ENCODE data around the gene PRDM2.

The PRDM2 gene

GRCh38 chr1:13790290-13791030, 90.5 kb downstream of the PRDM2 start:
- no peak for DNase-seq (ENCODE audit: low read depth)

- DNase-seq (ENCODE audit: low read depth), result no peak
These were observed 92.4 kb downstream of the PRDM2 start for GRCh38 chr1:13792419-13792818.

- DNase-seq (ENCODE audit: low read depth), result no peak
These were observed 93.2 kb downstream of the PRDM2 start for GRCh38 chr1:13793088-13793730.

- no peak for DNase-seq (ENCODE audit: low read depth)
These were observed 94.5 kb downstream of the PRDM2 start for GRCh38 chr1:13794231-13795187.

- no peak for DNase-seq (ENCODE audit: low read depth)
These were observed 97.4 kb downstream of the PRDM2 start for GRCh38 chr1:13797397-13797796.

- no peak for DNase-seq (ENCODE audit: low read depth)
These were observed 98.1 kb downstream of the PRDM2 start for GRCh38 chr1:13798120-13798519.

- no peak for DNase-seq (ENCODE audit: low read depth)
These were observed 99.7 kb downstream of the PRDM2 start for GRCh38 chr1:13799502-13800283.

- DNase-seq (ENCODE audit: low read depth), result no peak
These were observed 101.2 kb downstream of the PRDM2 start for GRCh38 chr1:13801232-13801631.

- no peak for DNase-seq (ENCODE audit: low read depth)
These were observed 101.9 kb downstream of the PRDM2 start for GRCh38 chr1:13801655-13802486.

- no peak for DNase-seq (ENCODE audit: low read depth)
These were observed 103.0 kb downstream of the PRDM2 start for GRCh38 chr1:13802782-13803545.

- no peak for DNase-seq (ENCODE audit: low read depth)
These were observed 103.7 kb downstream of the PRDM2 start for GRCh38 chr1:13803546-13804239.

- no peak for DNase-seq (ENCODE audit: low read depth)
These were observed 104.2 kb downstream of the PRDM2 start for GRCh38 chr1:13804240-13804633.

GRCh38 chr1:13805431-13805830, 105.4 kb downstream of the PRDM2 start:
- no peak for DNase-seq (ENCODE audit: low read depth)

- no peak for DNase-seq (ENCODE audit: low read depth)
These were observed 106.1 kb downstream of the PRDM2 start for GRCh38 chr1:13806108-13806507.

- DNase-seq (ENCODE audit: low read depth), result no peak
These were observed 107.2 kb downstream of the PRDM2 start for GRCh38 chr1:13807209-13807608.

GRCh38 chr1:13808729-13809131, 108.7 kb downstream of the PRDM2 start:
- DNase-seq (ENCODE audit: low read depth), result no peak

- DNase-seq (ENCODE audit: low read depth), result no peak
These were observed 109.6 kb downstream of the PRDM2 start for GRCh38 chr1:13809461-13810159.

GRCh38 chr1:13812456-13813397, 112.7 kb downstream of the PRDM2 start:
- no peak for DNase-seq (ENCODE audit: low read depth)
